HepG2 (cell line): ENCODE results near the gene SMPD1. TPM values are rescaled to one million over a fixed set of nuclear protein-coding genes. Genes with fewer than 3 reads are reported as not detected.

Experiments used
- ATAC-seq: fragments of 200-7000 bp; cut with Tn5 transposase; 3 replicates; pipeline ENCODE4 v1.9.1; 2020; ENCODE audit warnings: mild to moderate bottlenecking, moderate library complexity
- BruUV-seq: library from RNA; stranded (reverse); fragments of 400-500 nt; replicated peaks from 2 replicates; lab custom pipeline; 2021; lab: Mats Ljungman, UMichigan
- CTCF ChIA-PET: fragments of 300-600 bp; formaldehyde crosslinking; extraction: SDS; loops from one replicate; lab custom pipeline; 2021; ENCODE audit warnings: low total read pairs, inconsistent platforms, low intra/inter-chr PET ratio; lab: Yijun Ruan, JAX
- POLR2A ChIA-PET: fragments of 350-600 bp; sonication (Branson Sonifier 250); formaldehyde crosslinking; loops from one replicate; lab custom pipeline; 2020; ENCODE audit warnings: antibody characterized with exemption, inconsistent platforms; lab: Yijun Ruan, JAX
- DNase-seq: peaks from one replicate; pipeline ENCODE4 v3.0.0-alpha.2; 2015; ENCODE audit warnings: low spot score
- FAIRE-seq: peaks from 3 replicates; lab custom pipeline; 2011; peaks lifted over from hg19 to GRCh38; lab: Jason Lieb, UNC
- H2AFZ ChIP-seq: one replicate; pipeline ENCODE4 v1.6.1; 2011; ENCODE audit warnings: low read length, inconsistent platforms
- H3K27ac ChIP-seq: fragments of 300-600 bp; 3 replicates; pipeline ENCODE4 v1.8.0; 2011; ENCODE audit warnings: mixed run types, mild to moderate bottlenecking, mixed read lengths, low read length, inconsistent platforms; ENCODE audit not compliant: insufficient read depth; ENCODE audit errors: extremely low read length
- H3K27me3 ChIP-seq, 2 experiments: fragments of 200-600 bp in 1 of 2; 2 replicates in 1 of 2; 3 replicates in 1 of 2; pipeline versions ENCODE4 v1.6.0 to v1.8.0; 2011; ENCODE audit warnings: low read length in 2 of 2, mild to moderate bottlenecking in 2 of 2, moderate library complexity in 2 of 2, inconsistent platforms in 1 of 2; ENCODE audit not compliant: insufficient read depth in 2 of 2, control insufficient read depth in 1 of 2
- H3K36me3 ChIP-seq, 2 experiments: fragments of 200-600 bp in 1 of 2; replicated peaks in 1 of 2; 2 replicates in 1 of 2; 3 replicates in 1 of 2; pipeline versions ENCODE4 v1.5.1 to v1.8.0; 2011; ENCODE audit warnings: low read length in 2 of 2, inconsistent platforms in 1 of 2; ENCODE audit not compliant: insufficient read depth in 2 of 2, control insufficient read depth in 1 of 2
- H3K4me1 ChIP-seq: 2 replicates; pipeline ENCODE4 v1.5.1; 2012; ENCODE audit warnings: low read length, inconsistent platforms; ENCODE audit not compliant: insufficient read depth
- H3K4me2 ChIP-seq: 2 replicates; pipeline ENCODE4 v1.6.0; 2011; ENCODE audit warnings: low read depth, low read length, inconsistent platforms
- H3K4me3 ChIP-seq, 3 experiments: fragments of 200-600 bp in 1 of 3; sonication (generic), shearing (Covaris generic) in 1 of 3; replicated peaks in 1 of 3; 2 replicates each; pipeline ENCODE4 v1.5.1; 2011 to 2016; ENCODE audit warnings: low read length in 3 of 3, inconsistent platforms in 2 of 3, low read depth in 2 of 3, mild to moderate bottlenecking in 2 of 3, control low read depth in 1 of 3, mixed read lengths in 1 of 3; ENCODE audit not compliant: insufficient read depth in 1 of 3
- H3K79me2 ChIP-seq: one replicate; pipeline ENCODE4 v1.6.1; 2011; ENCODE audit warnings: low read length, inconsistent platforms; ENCODE audit not compliant: insufficient read depth
- H3K9ac ChIP-seq: 2 replicates; pipeline ENCODE4 v1.6.0; 2011; ENCODE audit warnings: mild to moderate bottlenecking, low read depth, low read length, inconsistent platforms; ENCODE audit not compliant: insufficient read depth
- H3K9me3 ChIP-seq: 2 replicates; pipeline ENCODE4 v1.5.1; 2012; ENCODE audit warnings: mild to moderate bottlenecking, low read length
- H4K20me1 ChIP-seq: 2 replicates; pipeline ENCODE4 v1.6.0; 2011; ENCODE audit warnings: inconsistent platforms, mild to moderate bottlenecking, low read length, moderate library complexity; ENCODE audit not compliant: insufficient read depth
- ATAD3A ChIP-seq: sonication (generic); formaldehyde crosslinking; IDR thresholded peaks from 2 replicates; pipeline ENCODE4 v1.4.0; 2020; ENCODE audit warnings: missing genetic modification reagents
- BRD4 ChIP-seq: sonication (generic); formaldehyde crosslinking; IDR thresholded peaks from 2 replicates; pipeline ENCODE4 v1.4.0; 2020; ENCODE audit warnings: missing genetic modification reagents
- CTCF ChIP-seq: sonication (generic); formaldehyde crosslinking; IDR thresholded peaks from 2 replicates; pipeline ENCODE4 v1.5.0; 2020; ENCODE audit warnings: mild to moderate bottlenecking, missing genetic modification reagents, moderate library complexity
- HMGXB4 ChIP-seq, 2 experiments: sonication (generic) in 1 of 2; formaldehyde crosslinking in 1 of 2; IDR thresholded peaks; 2 replicates each; pipeline versions ENCODE4 v1.4.0 to v1.6.1; 2018 to 2020; ENCODE audit warnings: missing genetic modification reagents in 2 of 2, borderline replicate concordance in 1 of 2, low read depth in 1 of 2, mild to moderate bottlenecking in 1 of 2, missing biosample characterization in 1 of 2
- JUN ChIP-seq: sonication (generic); formaldehyde crosslinking; IDR thresholded peaks from 2 replicates; pipeline ENCODE4 v1.4.0; 2020; ENCODE audit warnings: mild to moderate bottlenecking, missing genetic modification reagents
- MED1 ChIP-seq: sonication (generic); formaldehyde crosslinking; IDR thresholded peaks from 2 replicates; pipeline ENCODE4 v1.4.0; 2020; ENCODE audit warnings: missing genetic modification reagents
- NFYC ChIP-seq: IDR thresholded peaks from 2 replicates; pipeline ENCODE4 v1.6.1; 2016; ENCODE audit warnings: missing genetic modification reagents, missing compliant biosample characterization
- ZNF225 ChIP-seq: sonication (generic); formaldehyde crosslinking; IDR thresholded peaks from 2 replicates; pipeline ENCODE4 v1.4.0; 2020; ENCODE audit warnings: mild to moderate bottlenecking, missing genetic modification reagents
- ZNF414 ChIP-seq: sonication (generic); formaldehyde crosslinking; IDR thresholded peaks from 2 replicates; pipeline ENCODE4 v1.5.0; 2020; ENCODE audit warnings: missing genetic modification reagents
- ZNF746 ChIP-seq: sonication (generic); formaldehyde crosslinking; IDR thresholded peaks from 2 replicates; pipeline ENCODE4 v1.8.0; 2022; ENCODE audit warnings: mild to moderate bottlenecking, missing genetic modification reagents
- ZNF781 ChIP-seq: sonication (generic); formaldehyde crosslinking; IDR thresholded peaks from 2 replicates; pipeline ENCODE4 v1.5.1; 2020; ENCODE audit warnings: borderline replicate concordance, mild to moderate bottlenecking, missing genetic modification reagents; ENCODE audit errors: not compliant biosample characterization
- ZSCAN21 ChIP-seq: sonication (generic); formaldehyde crosslinking; IDR thresholded peaks from 2 replicates; pipeline ENCODE4 v1.8.0; 2022; ENCODE audit warnings: mild to moderate bottlenecking, missing genetic modification reagents, moderate library complexity, borderline replicate concordance
- WGBS: methylation state at CpG from one replicate; pipeline ENCODE4 v1.1.6; 2017; ENCODE audit warnings: low lambda C conversion rate; 5-methylcytosine and 5-hydroxymethylcytosine counted together
- in situ Hi-C: cut with HindIII; loops from 2 replicates; pipeline ENCODE4 v1.10.0; 2017; ENCODE audit warnings: low pct_unique_long_range_greater_than_20kb; ENCODE audit not compliant: extremely low pct_ligation_motif_present
- intact Hi-C: fragments of 100-400 bp; cut with micrococcal nuclease; formaldehyde crosslinking; loops from one replicate; pipeline ENCODE4 v1.10.0; 2022; ENCODE audit not compliant: unreplicated experiment
- polyA plus RNA-seq, 8 experiments: library from polyadenylated mRNA; depleted of rRNA in 3 of 8; stranded (reverse) in 7 of 8; unstranded in 1 of 8; fragments of >200 nt; fragmentation: Illumina TruSeq in 4 of 8; extraction: Trizol in 4 of 8; gene quantifications; 2 replicates each; pipeline versions ENCODE4 v1.2.1 to v1.2.3, GENCODE V29; 2011 to 2016; ENCODE audit warnings: low read depth in 4 of 8, missing spikeins in 1 of 8, mixed read lengths in 1 of 8; ENCODE audit not compliant: insufficient read depth in 1 of 8
- total RNA-seq, 5 experiments: library from RNA; depleted of rRNA; stranded (reverse); fragments of >200 nt; fragmentation: Illumina TruSeq; extraction: Trizol; gene quantifications; 2 replicates each; pipeline ENCODE4 v1.2.3, GENCODE V29; 2016; ENCODE audit warnings: low read depth in 1 of 5

SMPD1 gene
- total and polyA plus RNA-seq, 2 of the 13 experiments (the other 11 are each of a cell fraction or from before 2014, with no cell fraction given) = 6.3 to 8.4 TPM

GRCh38 chr11:6389905-6390717, at the start of gene SMPD1 (continued):
- TF ChIP-seq ZNF414 (peak; percentile 46; the same call in 1 of the 2 replicates), ZSCAN21 (peak; percentile 58; the same call in 1 of the 2 replicates), ZNF781 (CRISPR knock-in tag) (peak; percentile 14), JUN (no peak), BRD4 (CRISPR knock-in tag) (no peak), ATAD3A (CRISPR knock-in tag) (no peak), ZNF225 (CRISPR knock-in tag) (no peak), NFYC (CRISPR knock-in tag) (peak; percentile 17; the same call in 1 of the 2 replicates), HMGXB4 (CRISPR knock-in tag; IDR thresholded peaks at IDR 0.05; ENCODE audit: borderline replicate concordance in 1 of 2, low read depth in 1 of 2) (peak in 1 of 2 experiments; percentile 55; a peak in 2 of 4 replicates)

- ATAC-seq = no peak
- Histone ChIP-seq H3K4me3 (no peak overlapping the region), H3K9ac (no peak overlapping the region), H3K9me3 (no peaks in the 10 kb centered on the region), H3K36me3 (no peaks in the 10 kb centered on the region), H3K4me1 (no peaks in the 10 kb centered on the region), H3K27me3 (0 out of 5 replicates have a peak, but pooled peaks cover 0 to 2% of the 10 kb centered on the region in 2 experiments), H3K27ac (no peak overlapping the region), H3K79me2 (no peaks in the 10 kb centered on the region), H3K4me2 (no peak overlapping the region), H4K20me1 (no peaks in the 10 kb centered on the region), H2AFZ (no peak overlapping the region)
- in situ Hi-C loops = no loop called here
- no TSS peak for BruUV-seq
- no peak for DNase-seq
- no peak for FAIRE-seq
- 0% methylated on average over 1 of the region's 1 CpG for WGBS
- intact Hi-C loops = no loop called here
- ChIA-PET CTCF (no interaction called here), POLR2A (no interaction called here)
- TF ChIP-seq CTCF = no peak
- TF ChIP-seq MED1 (CRISPR knock-in tag) = no peak
- no peak for TF ChIP-seq ZNF746 (CRISPR knock-in tag)
These were observed 44.9 kb upstream of the SMPD1 start for GRCh38 chr11:6345366-6345765.
